HEK293T (cell line): ENCODE results near the gene DYRK2.
"Not testable (repeated sequence)": the region's sequence is repeated elsewhere in the genome, so short reads cannot be mapped to it uniquely, and the experiment has no call there.

ENCODE experiments used
- CTCF ChIA-PET: fragments of 350-600 bp; formaldehyde crosslinking; extraction: SDS; loops from one replicate; lab custom pipeline; 2021; ENCODE audit warnings: antibody characterized with exemption, inconsistent platforms; lab: Yijun Ruan, JAX
- POLR2A ChIA-PET: fragments of 350-600 bp; formaldehyde crosslinking; extraction: SDS; loops from one replicate; lab custom pipeline; 2020; ENCODE audit warnings: antibody characterized with exemption, inconsistent platforms; lab: Yijun Ruan, JAX
- DNase-seq: peaks from one replicate; pipeline ENCODE4 v3.0.0; 2012; ENCODE audit warnings: mixed read lengths; ENCODE audit errors: extremely low spot score
- ARNT ChIP-seq: fragments of 450-650 bp; IDR thresholded peaks from 2 replicates; pipeline ENCODE4 v1.6.1; 2017; ENCODE audit warnings: mild to moderate bottlenecking
- BHLHE40 ChIP-seq: fragments of 450-650 bp; IDR thresholded peaks from 2 replicates; pipeline ENCODE4 v1.6.1; 2016; ENCODE audit warnings: mild to moderate bottlenecking, moderate library complexity, borderline replicate concordance
- CTBP1 ChIP-seq: fragments of 450-650 bp; IDR thresholded peaks from 2 replicates; pipeline ENCODE4 v1.6.1; 2016; ENCODE audit warnings: borderline replicate concordance
- ELF4 ChIP-seq: fragments of 450-650 bp; IDR thresholded peaks from 2 replicates; pipeline ENCODE4 v1.6.1; 2017; ENCODE audit warnings: antibody characterized with exemption
- FOXA1 ChIP-seq: fragments of 450-650 bp; IDR thresholded peaks from 2 replicates; pipeline ENCODE4 v1.6.1; 2016; ENCODE audit warnings: mild to moderate bottlenecking
- FOXK2 ChIP-seq: fragments of 450-650 bp; IDR thresholded peaks from 2 replicates; pipeline ENCODE4 v1.6.1; 2016; ENCODE audit warnings: mild to moderate bottlenecking
- FOXM1 ChIP-seq: fragments of 450-650 bp; IDR thresholded peaks from 2 replicates; pipeline ENCODE4 v1.6.1; 2017; ENCODE audit warnings: mild to moderate bottlenecking, borderline replicate concordance
- HDGF ChIP-seq: fragments of 450-650 bp; IDR thresholded peaks from 2 replicates; pipeline ENCODE4 v1.6.1; 2017; ENCODE audit warnings: antibody characterized with exemption, borderline replicate concordance
- L3MBTL2 ChIP-seq: fragments of 450-650 bp; conservative IDR thresholded peaks from 2 replicates; pipeline ENCODE4 v1.6.1; 2016; ENCODE audit warnings: mild to moderate bottlenecking
- LEF1 ChIP-seq: fragments of 450-650 bp; IDR thresholded peaks from 2 replicates; pipeline ENCODE4 v1.6.1; 2017; ENCODE audit warnings: mild to moderate bottlenecking, borderline replicate concordance
- NFRKB ChIP-seq: fragments of 450-650 bp; IDR thresholded peaks from 2 replicates; pipeline ENCODE4 v1.6.1; 2016; ENCODE audit warnings: mild to moderate bottlenecking, moderate library complexity
- PKNOX1 ChIP-seq: fragments of 450-650 bp; IDR thresholded peaks from 2 replicates; pipeline ENCODE4 v1.6.1; 2016
- SP1 ChIP-seq: fragments of 450-650 bp; IDR thresholded peaks from 2 replicates; pipeline ENCODE4 v1.6.1; 2017
- SUZ12 ChIP-seq: fragments of 450-650 bp; IDR thresholded peaks from 2 replicates; pipeline ENCODE4 v1.6.1; 2016; ENCODE audit warnings: mild to moderate bottlenecking
- TARDBP ChIP-seq: fragments of 450-650 bp; IDR thresholded peaks from 2 replicates; pipeline ENCODE4 v1.6.1; 2016
- ZNF384 ChIP-seq: fragments of 450-650 bp; IDR thresholded peaks from 2 replicates; pipeline ENCODE4 v1.6.1; 2016

Gene DYRK2

GRCh38 chr12:67669217-67669933 lies 20.8 kb downstream of the DYRK2 start:
- TF ChIP-seq SP1: no peak
- no peak for TF ChIP-seq ARNT
- TF ChIP-seq BHLHE40: no peak
- TF ChIP-seq SUZ12: no peak
- no peak for TF ChIP-seq PKNOX1
- no peak for TF ChIP-seq FOXA1
- no peak for TF ChIP-seq NFRKB
- TF ChIP-seq CTBP1: no peak
- TF ChIP-seq FOXM1: no peak
- no peak for TF ChIP-seq TARDBP
- TF ChIP-seq ZNF384: no peak
- TF ChIP-seq LEF1: no peak
- no peak for TF ChIP-seq HDGF
- no peak for TF ChIP-seq ELF4
- no peak for TF ChIP-seq L3MBTL2
- ChIA-PET POLR2A (no interaction called here), CTCF (no interaction called here)
- no peak for DNase-seq

GRCh38 chr12:67669934-67670631 lies 21.5 kb downstream of the DYRK2 start:
- DNase-seq: no peak
- TF ChIP-seq FOXK2: no peak
- ChIA-PET POLR2A (no interaction called here), CTCF (no interaction called here)

- ChIA-PET POLR2A (no interaction called here), CTCF (no interaction called here)
- TF ChIP-seq NFRKB (no peak), FOXK2 (no peak), BHLHE40 (no peak), L3MBTL2 (no peak), LEF1 (no peak)
- no peak for DNase-seq
Measured at GRCh38 chr12:67671419-67671818, 22.9 kb downstream of the DYRK2 start.

- ChIA-PET CTCF (no interaction called here), POLR2A (no interaction called here)
- no peak for TF ChIP-seq ARNT
- no peak for TF ChIP-seq FOXK2
- TF ChIP-seq TARDBP: no peak
- TF ChIP-seq PKNOX1: no peak
- TF ChIP-seq SP1: no peak
- no peak for TF ChIP-seq L3MBTL2
- TF ChIP-seq LEF1: no peak
- no peak for TF ChIP-seq BHLHE40
- no peak for TF ChIP-seq FOXA1
- no peak for TF ChIP-seq NFRKB
- no peak for TF ChIP-seq FOXM1
- no peak for DNase-seq
Measured at GRCh38 chr12:67671892-67672291, 23.3 kb downstream of the DYRK2 start.

- DNase-seq, POLR2A ChIA-PET: not testable (repeated sequence)
- CTCF ChIA-PET: interaction anchor here (0.6 kb wide), 1 partner anchor 812 kb away, joined by 3 read pairs; no protein-coding TSS in a partner anchor
Measured at GRCh38 chr12:67672507-67672906, 24.0 kb downstream of the DYRK2 start.

- CTCF ChIA-PET, DNase-seq, POLR2A ChIA-PET: not testable (repeated sequence)
Measured at GRCh38 chr12:67673509-67673908, 25.0 kb downstream of the DYRK2 start.

- no peak for DNase-seq
- ChIA-PET CTCF (no interaction called here), POLR2A (no interaction called here)
- TF ChIP-seq FOXM1 (no peak), L3MBTL2 (no peak), PKNOX1 (no peak), HDGF (no peak), FOXA1 (no peak), SP1 (no peak), LEF1 (no peak), CTBP1 (no peak), TARDBP (no peak), ZNF384 (no peak), ELF4 (no peak), BHLHE40 (no peak), ARNT (no peak), NFRKB (no peak), SUZ12 (no peak)
Measured at GRCh38 chr12:67674417-67674816, 25.9 kb downstream of the DYRK2 start.
